Measurements from ENCODE around the gene BTBD18.

The BTBD18 gene

DNA sequence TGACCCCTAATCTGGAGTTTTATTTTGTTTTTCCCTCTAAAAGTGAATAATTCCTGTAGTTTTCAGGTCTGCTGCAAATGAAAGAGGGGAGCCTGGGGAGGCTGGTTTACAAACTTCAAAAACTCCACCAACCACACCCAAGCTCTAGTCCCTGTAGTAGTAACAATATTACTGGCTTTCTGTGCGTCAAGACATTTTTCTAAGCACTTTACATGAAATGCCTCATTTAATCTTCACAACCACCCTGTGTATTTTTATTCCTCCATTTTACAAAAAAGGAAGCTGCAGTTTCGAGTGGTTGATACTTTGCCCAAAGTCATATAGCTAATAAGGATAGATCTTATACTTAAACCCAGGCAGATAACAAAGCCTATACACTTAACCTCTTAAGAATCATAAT lies 33.5 kb upstream of the BTBD18 start:
- ATAC-seq, result no peak
- TF ChIP-seq ISL1 (CRISPR knock-in tag; IDR thresholded peaks at IDR 0.05), result no peak
- no peak for TF ChIP-seq TCF4 (CRISPR knock-in tag; IDR thresholded peaks at IDR 0.05; ENCODE audit: borderline replicate concordance)
- TF ChIP-seq OSR1 (CRISPR knock-in tag; IDR thresholded peaks at IDR 0.05), result no peak
- no peak for TF ChIP-seq ZNF565 (CRISPR knock-in tag; conservative IDR thresholded peaks at IDR 0.05; ENCODE audit: low read depth)
- TF ChIP-seq ZFP30 (CRISPR knock-in tag; IDR thresholded peaks at IDR 0.05), result no peak
- no peak for TF ChIP-seq CSDC2 (CRISPR knock-in tag; IDR thresholded peaks at IDR 0.05)
- no peak for TF ChIP-seq GLIS3 (CRISPR knock-in tag; IDR thresholded peaks at IDR 0.05)
- TF ChIP-seq ZFP3 (CRISPR knock-in tag; IDR thresholded peaks at IDR 0.05), result no peak
- TF ChIP-seq ZNF70 (CRISPR knock-in tag; IDR thresholded peaks at IDR 0.05), result no peak
- TF ChIP-seq, protein P1, sequence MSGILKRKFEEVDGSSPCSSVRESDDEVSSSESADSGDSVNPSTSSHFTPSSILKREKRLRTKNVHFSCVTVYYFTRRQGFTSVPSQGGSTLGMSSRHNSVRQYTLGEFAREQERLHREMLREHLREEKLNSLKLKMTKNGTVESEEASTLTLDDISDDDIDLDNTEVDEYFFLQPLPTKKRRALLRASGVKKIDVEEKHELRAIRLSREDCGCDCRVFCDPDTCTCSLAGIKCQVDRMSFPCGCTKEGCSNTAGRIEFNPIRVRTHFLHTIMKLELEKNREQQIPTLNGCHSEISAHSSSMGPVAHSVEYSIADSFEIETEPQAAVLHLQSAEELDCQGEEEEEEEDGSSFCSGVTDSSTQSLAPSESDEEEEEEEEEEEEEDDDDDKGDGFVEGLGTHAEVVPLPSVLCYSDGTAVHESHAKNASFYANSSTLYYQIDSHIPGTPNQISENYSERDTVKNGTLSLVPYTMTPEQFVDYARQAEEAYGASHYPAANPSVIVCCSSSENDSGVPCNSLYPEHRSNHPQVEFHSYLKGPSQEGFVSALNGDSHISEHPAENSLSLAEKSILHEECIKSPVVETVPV (CRISPR knock-in tag; IDR thresholded peaks at IDR 0.05), result no peak
- TF ChIP-seq, protein P2, sequence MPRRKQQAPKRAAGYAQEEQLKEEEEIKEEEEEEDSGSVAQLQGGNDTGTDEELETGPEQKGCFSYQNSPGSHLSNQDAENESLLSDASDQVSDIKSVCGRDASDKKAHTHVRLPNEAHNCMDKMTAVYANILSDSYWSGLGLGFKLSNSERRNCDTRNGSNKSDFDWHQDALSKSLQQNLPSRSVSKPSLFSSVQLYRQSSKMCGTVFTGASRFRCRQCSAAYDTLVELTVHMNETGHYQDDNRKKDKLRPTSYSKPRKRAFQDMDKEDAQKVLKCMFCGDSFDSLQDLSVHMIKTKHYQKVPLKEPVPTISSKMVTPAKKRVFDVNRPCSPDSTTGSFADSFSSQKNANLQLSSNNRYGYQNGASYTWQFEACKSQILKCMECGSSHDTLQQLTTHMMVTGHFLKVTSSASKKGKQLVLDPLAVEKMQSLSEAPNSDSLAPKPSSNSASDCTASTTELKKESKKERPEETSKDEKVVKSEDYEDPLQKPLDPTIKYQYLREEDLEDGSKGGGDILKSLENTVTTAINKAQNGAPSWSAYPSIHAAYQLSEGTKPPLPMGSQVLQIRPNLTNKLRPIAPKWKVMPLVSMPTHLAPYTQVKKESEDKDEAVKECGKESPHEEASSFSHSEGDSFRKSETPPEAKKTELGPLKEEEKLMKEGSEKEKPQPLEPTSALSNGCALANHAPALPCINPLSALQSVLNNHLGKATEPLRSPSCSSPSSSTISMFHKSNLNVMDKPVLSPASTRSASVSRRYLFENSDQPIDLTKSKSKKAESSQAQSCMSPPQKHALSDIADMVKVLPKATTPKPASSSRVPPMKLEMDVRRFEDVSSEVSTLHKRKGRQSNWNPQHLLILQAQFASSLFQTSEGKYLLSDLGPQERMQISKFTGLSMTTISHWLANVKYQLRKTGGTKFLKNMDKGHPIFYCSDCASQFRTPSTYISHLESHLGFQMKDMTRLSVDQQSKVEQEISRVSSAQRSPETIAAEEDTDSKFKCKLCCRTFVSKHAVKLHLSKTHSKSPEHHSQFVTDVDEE (CRISPR knock-in tag; IDR thresholded peaks at IDR 0.05), result no peak
- no peak for TF ChIP-seq ZNF8 (CRISPR knock-in tag; IDR thresholded peaks at IDR 0.05)
- TF ChIP-seq, protein P3, sequence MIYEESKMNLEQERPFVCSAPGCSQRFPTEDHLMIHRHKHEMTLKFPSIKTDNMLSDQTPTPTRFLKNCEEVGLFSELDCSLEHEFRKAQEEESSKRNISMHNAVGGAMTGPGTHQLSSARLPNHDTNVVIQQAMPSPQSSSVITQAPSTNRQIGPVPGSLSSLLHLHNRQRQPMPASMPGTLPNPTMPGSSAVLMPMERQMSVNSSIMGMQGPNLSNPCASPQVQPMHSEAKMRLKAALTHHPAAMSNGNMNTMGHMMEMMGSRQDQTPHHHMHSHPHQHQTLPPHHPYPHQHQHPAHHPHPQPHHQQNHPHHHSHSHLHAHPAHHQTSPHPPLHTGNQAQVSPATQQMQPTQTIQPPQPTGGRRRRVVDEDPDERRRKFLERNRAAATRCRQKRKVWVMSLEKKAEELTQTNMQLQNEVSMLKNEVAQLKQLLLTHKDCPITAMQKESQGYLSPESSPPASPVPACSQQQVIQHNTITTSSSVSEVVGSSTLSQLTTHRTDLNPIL (CRISPR knock-in tag; IDR thresholded peaks at IDR 0.05; ENCODE audit: low read depth), result no peak
- no peak for TF ChIP-seq TOX (CRISPR knock-in tag; IDR thresholded peaks at IDR 0.05; ENCODE audit: borderline replicate concordance)

DNA sequence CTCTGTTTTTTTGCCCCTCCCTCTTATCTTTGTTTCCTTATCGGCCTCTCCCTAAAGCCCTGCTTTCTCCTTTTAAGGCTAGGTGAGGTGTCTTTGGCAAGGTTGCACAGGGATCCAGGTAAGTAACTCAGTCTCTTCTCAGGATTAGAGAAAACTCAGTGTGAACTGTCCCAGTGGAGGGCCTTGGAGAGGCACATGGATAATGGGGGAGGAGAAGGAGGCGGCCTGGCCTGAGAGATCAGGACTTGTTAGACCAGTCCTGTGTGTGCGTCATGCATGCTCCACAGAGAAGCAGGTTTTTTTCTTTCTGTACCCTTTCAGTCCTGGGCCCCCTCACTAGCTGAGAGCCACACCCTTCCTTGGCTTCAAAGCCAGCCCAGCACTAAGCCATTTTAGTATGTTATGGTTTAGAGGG lies 29.9 kb upstream of the BTBD18 start:
- ATAC-seq, result no peak
- TF ChIP-seq TOX (CRISPR knock-in tag; IDR thresholded peaks at IDR 0.05; ENCODE audit: borderline replicate concordance) (no peak), TCF4 (CRISPR knock-in tag; IDR thresholded peaks at IDR 0.05; ENCODE audit: borderline replicate concordance) (no peak), CSDC2 (CRISPR knock-in tag; IDR thresholded peaks at IDR 0.05) (no peak), ZNF70 (CRISPR knock-in tag; IDR thresholded peaks at IDR 0.05) (no peak), ZNF565 (CRISPR knock-in tag; conservative IDR thresholded peaks at IDR 0.05; ENCODE audit: low read depth) (no peak), RARB (CRISPR knock-in tag; IDR thresholded peaks at IDR 0.05) (no peak), ESRRG (CRISPR knock-in tag; IDR thresholded peaks at IDR 0.05) (no peak), OSR1 (CRISPR knock-in tag; IDR thresholded peaks at IDR 0.05) (no peak), ISL1 (CRISPR knock-in tag; IDR thresholded peaks at IDR 0.05) (no peak), SNAI2 (CRISPR knock-in tag; IDR thresholded peaks at IDR 0.05) (no peak), ZFP30 (CRISPR knock-in tag; IDR thresholded peaks at IDR 0.05) (no peak), ZFP3 (CRISPR knock-in tag; IDR thresholded peaks at IDR 0.05) (no peak)
- TF ChIP-seq, protein P2 (CRISPR knock-in tag; IDR thresholded peaks at IDR 0.05), result no peak
- TF ChIP-seq, protein P1 (CRISPR knock-in tag; IDR thresholded peaks at IDR 0.05), result no peak
- TF ChIP-seq, protein P3 (CRISPR knock-in tag; IDR thresholded peaks at IDR 0.05; ENCODE audit: low read depth), result no peak
- TF ChIP-seq, protein P4, sequence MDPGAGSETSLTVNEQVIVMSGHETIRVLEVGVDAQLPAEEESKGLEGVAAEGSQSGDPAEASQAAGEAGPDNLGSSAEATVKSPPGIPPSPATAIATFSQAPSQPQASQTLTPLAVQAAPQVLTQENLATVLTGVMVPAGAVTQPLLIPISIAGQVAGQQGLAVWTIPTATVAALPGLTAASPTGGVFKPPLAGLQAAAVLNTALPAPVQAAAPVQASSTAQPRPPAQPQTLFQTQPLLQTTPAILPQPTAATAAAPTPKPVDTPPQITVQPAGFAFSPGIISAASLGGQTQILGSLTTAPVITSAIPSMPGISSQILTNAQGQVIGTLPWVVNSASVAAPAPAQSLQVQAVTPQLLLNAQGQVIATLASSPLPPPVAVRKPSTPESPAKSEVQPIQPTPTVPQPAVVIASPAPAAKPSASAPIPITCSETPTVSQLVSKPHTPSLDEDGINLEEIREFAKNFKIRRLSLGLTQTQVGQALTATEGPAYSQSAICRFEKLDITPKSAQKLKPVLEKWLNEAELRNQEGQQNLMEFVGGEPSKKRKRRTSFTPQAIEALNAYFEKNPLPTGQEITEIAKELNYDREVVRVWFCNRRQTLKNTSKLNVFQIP (CRISPR knock-in tag; IDR thresholded peaks at IDR 0.05; ENCODE audit: borderline replicate concordance, low read depth), result no peak
- TF ChIP-seq, protein P5, sequence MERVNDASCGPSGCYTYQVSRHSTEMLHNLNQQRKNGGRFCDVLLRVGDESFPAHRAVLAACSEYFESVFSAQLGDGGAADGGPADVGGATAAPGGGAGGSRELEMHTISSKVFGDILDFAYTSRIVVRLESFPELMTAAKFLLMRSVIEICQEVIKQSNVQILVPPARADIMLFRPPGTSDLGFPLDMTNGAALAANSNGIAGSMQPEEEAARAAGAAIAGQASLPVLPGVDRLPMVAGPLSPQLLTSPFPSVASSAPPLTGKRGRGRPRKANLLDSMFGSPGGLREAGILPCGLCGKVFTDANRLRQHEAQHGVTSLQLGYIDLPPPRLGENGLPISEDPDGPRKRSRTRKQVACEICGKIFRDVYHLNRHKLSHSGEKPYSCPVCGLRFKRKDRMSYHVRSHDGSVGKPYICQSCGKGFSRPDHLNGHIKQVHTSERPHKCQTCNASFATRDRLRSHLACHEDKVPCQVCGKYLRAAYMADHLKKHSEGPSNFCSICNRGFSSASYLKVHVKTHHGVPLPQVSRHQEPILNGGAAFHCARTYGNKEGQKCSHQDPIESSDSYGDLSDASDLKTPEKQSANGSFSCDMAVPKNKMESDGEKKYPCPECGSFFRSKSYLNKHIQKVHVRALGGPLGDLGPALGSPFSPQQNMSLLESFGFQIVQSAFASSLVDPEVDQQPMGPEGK (CRISPR knock-in tag; IDR thresholded peaks at IDR 0.05; ENCODE audit: borderline replicate concordance), result no peak

Measured in SK-N-SH treated with all-trans-retinoic acid at 6 μM for 48 hours (cell line).